HG02610 (cell line): ENCODE data around the gene TUSC2.
A peak's percentile ranks its signal among the peaks of the same experiment; 100 is the strongest.

Source experiments
- ATAC-seq: cut with Tn5 transposase; IDR thresholded peaks from one replicate; pipeline ENCODE4 v1.9.1; 2021; ENCODE audit warnings: mild to moderate bottlenecking, moderate library complexity; ENCODE audit not compliant: unreplicated experiment

TUSC2 gene, protein sequence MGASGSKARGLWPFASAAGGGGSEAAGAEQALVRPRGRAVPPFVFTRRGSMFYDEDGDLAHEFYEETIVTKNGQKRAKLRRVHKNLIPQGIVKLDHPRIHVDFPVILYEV

DNA sequence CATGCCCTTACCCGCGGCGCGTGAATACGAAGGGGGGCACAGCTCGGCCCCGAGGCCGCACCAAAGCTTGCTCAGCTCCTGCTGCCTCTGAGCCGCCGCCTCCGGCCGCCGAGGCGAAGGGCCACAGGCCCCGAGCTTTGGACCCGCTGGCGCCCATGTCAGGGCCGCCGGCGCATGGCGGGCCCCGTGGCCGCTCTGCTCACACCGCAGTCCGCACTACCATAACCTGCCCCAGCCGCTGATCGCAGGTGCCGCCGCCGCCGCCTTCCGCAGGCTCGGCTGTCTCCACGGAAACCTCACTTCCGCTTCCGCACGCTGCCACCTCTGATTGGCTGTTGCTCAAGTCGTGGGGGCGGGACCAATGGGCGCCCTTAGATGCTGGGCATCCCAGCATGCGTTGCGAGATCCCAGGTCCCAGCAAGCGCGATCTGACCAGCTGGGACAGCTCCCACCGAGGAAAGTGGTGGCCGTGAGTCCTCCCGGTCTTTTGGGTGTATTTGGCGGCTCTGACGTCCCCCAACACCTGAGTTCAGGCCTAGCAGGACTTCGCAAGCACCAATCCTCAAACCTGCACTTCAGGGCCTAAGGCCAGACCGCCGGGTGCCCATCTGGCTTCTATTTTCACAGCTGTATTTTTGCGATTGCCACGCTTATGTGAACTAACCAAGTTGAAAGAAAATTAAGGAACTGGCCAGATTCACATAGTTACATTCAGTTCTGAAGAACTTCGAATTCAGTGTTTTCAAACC is at the start of gene TUSC2:
Gene TUSC2 (minus strand): TSS at position 281 of the 749 bp plus-strand sequence. CDS start 124 bp downstream, at position 157.
- ATAC-seq: peak; percentile 83

DNA sequence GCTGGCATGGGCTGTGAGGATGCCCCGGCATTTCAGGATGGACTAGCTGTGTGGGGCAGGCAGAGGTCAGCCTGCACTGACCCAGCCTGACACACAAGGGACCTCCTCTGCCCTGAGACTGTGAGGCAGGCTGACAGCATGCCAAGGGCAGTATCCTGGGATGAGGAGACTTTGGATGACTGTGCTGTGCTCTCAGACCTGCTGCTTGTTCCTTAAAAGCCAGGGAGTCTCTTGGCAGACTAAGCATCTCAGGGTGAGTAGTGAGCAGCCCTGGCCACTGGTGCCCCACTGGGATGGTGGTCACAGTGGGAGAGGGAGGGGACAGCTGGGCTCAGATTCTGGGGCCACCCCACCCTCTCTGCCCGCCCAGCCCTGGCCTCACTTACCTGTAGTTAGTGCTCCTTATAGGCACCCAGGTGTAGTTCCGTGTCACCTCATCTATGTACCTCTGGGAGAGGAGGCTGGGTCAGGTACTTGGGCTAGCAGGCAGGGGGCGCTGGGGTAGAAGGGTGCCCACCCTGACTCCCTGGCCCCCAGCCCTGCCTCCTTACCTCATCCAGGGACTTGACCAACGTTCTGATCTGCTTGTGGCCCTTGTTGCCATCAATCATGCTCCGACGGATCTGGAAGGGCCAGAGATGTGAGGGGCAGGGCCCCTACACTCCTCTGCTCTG is 47.4 kb upstream of the TUSC2 start:
- ATAC-seq: no peak

DNA sequence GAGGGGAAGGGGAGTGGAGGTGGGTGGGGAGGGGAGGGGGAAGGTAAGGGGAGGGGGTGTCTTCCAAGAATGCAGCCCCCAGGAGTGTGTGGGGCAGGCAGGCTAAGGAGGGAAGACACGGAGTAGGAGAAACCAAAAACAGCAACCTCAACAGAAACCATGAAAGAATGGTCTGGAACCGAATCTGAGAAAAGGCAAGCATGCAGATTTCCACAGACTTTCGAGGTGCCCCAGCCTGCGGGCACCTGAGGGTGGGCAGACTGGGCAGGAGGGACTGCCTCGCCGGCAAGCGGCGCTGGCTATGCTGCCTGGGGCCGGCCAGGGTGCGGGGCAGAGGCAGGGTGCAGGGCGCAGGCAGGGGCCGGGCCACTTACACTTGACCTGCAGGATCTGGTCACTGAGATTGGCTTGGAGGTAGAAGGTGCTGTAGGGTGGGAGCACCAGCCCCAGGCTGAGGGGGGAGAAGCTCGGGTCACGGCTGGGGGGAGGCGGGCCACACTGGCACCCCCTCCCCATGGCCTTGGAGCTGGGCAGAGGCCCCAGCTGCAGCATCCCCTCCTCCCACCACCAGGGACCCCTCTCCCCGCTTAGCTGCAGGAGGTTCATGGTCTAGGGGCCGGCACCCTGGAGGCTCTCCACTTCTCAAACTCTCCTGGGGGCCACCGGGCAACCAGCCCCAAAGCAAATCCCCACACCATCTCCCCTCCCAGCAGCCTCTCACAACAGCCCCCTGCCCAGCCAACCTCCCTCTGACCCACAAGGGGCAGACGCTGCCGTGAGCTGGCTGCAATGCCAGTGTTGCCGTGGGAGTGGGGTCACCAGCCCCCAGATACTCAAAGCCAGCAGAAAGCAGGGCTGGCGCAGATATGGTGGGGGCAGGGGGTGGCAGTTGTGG is 46.6 kb upstream of the TUSC2 start:
- no peak for ATAC-seq

DNA sequence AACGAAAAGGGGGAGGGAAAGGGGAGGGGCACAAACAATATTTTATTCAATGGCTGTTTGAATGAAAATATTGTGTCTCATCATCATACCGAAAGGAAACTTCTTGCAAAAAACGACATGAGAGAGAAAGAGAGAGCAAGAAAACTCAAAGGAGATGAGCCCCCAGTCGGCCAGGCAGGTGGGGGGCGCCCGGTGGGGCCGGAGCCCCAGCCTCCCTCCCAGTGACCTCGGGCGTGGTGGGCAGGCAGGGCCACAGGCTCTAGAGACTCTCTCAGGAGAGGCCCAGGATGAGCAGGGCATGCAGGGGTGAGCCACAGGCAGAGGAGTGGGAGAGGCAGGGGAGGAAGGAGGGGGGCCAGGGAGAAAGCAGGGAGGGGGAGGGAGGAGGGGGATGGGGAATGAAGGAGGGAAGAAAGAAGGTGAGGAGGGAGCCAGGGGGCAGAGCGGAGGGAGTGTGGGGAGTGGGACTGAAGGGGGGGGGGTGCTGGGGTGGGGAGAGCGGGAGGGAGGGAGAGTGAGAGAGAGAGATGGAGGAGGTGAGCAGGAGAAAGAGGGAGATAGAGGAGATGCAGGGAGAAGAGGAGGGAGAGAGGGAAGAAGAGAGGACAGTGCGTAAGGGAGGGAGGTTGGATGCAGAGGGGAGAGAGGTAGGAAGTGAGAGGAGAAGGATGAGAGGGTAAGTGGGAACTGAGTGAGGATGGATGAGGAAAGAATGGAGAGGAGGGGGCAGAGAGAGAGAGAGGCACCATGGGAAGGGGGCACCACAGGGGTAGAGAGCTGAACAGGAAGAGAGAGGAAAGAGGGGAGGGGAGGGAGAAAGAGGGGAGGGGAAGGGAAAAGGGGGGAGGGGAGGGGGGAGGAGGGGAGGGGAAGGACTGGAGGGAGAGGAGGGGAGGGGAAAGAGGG is 45.4 kb upstream of the TUSC2 start:
- no peak for ATAC-seq

DNA sequence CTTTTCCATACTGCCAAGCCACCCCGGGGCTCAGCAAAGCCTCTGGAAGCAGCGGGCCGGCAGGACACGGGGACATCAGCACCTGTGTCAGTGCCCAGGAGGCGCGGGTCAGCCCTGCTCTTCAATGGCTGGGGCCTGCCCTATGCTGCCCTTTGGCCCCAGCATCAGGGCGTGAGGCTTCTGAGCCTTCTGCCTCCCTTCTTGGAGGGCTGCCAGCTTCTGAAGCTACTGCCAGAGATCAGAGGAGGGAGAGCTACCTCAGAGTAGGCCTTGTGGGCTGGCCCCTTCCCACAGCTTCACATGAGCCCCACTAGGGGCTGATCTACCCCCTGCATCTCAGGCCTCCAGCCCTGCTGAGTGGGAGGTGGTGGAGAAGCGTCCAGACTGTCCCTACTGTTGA is 44.3 kb upstream of the TUSC2 start:
- no peak for ATAC-seq

DNA sequence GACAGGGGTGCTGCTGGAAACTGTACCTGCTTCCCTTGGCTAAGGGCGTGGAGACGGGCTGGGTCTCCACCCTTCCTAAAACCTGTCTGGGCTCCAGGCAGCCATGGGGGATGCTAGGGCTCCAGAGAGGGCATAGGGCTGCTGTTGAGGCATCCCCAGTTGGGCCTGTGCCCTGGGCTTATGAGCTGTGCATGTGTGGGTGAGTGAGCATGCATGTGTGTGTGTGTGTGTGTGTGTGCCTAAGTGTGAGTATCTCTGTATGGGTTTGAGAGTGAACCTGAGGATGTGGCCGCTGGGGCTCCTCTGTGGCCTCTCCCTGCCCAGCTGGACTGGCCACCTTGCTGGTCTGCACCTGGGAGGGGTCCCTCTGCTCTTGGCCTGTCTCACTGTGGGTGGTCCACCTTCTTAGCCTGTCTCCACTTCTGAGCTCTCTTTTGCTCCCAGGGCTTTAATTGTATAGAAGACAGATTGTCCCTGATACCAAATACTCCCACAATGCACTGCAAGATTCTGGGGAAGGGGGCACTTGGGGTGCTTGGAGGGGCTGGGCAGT is 43.2 kb upstream of the TUSC2 start:
- no peak for ATAC-seq

DNA sequence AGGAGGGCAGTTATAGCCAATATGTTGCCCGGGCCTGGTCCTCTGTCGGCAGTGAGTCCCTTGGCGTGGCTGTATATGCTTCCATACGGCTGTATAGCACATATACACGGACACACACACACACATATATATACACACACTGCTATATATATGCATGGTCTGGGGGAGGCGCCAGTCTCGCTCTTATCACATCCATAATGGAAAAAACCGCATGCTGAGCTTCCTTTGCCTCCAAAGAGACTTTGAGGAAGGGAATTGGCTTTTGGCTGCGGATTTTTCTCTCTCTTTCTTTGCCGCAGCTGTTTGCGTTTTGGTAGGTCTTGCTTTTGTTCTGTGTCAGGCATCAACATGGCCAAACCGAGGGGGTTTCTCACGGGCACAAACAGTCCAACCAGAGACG is 42.6 kb upstream of the TUSC2 start:
- no peak for ATAC-seq

DNA sequence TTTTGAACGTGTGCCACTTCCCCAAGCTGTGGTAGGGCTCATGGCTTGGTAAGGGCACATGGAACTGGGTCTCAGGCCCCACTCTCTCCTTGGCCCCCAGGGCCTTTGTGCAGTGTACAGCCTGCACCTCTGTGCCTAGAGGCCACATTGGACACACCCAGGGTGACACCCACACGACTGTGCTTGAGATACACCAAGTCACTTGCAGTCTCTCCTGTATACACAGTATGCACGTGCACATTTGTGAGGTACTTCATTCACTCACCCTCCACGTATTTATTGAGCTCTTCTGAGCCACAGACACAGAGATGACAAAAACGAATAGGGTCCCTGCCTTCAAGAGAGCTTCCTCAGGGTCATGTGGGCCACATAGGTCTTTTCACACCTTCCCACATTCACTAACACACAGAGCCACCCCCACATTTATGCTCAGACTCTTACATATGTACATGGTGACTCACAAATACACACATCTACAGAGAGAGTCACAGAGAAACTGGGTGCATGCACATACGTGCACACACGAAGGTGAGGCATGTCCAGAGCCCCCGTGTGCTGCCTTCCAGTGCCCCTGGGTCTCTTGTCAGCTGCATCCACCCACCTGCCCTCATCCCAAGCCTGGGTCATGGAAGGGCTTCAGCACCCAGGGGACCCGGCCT is 41.1 kb upstream of the TUSC2 start:
- no peak for ATAC-seq

DNA sequence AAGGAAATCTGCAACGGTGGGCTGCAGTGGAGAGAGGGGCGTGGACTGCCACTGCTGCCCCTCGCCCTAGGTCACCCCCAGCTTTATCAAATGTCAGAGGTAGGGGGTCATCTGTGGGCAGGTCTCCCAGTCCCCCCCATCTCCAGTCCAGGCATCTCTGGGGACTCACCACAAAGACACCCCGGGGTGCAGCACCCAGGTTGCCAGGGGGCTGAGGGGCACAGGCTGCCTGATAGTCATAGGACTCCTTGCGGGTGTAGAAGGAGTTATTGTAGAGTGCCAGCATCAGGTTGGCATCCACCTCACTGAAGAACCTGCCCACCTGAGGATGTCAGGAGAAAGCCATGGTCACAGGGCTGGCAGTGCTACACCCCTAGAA is 37.8 kb upstream of the TUSC2 start:
- no peak for ATAC-seq

DNA sequence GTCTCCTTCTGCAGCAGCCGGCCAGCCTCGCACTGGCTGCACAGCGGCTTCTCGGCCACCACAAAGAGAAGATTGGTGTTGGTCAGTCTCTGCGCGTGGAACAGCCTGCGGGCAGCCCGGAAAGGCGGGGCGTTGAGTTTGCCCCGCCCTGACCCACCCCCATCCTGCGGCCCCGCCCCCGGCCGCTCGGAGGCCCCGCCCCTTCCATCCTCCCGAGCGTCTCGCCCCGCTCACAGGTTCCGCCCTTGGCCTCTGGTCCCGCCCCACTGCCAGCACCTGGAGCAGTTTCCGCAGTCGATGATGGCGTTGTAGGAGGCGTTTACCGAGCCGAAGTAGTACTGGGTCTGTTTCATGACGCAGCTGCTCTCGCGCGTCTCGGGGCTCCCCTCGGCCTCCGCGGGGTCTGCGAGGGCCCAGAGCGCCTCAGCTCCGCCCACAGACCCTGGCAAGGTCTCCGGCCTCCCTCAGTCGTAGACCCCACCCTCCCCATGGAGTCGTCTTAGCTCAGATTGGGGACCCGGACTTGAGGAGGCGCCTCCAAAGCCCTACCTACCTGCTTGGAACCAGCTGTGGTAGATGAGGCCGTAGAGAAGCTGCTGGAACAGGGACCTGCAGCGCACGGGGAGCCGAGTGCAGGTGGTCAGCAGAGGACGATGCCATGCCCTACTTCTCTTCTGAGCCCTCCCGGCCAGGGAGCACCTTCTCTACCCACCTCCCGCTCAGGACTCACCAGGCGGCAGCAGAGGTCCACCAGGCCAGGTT is 37.2 kb upstream of the TUSC2 start:
- peak; percentile 89 for ATAC-seq

DNA sequence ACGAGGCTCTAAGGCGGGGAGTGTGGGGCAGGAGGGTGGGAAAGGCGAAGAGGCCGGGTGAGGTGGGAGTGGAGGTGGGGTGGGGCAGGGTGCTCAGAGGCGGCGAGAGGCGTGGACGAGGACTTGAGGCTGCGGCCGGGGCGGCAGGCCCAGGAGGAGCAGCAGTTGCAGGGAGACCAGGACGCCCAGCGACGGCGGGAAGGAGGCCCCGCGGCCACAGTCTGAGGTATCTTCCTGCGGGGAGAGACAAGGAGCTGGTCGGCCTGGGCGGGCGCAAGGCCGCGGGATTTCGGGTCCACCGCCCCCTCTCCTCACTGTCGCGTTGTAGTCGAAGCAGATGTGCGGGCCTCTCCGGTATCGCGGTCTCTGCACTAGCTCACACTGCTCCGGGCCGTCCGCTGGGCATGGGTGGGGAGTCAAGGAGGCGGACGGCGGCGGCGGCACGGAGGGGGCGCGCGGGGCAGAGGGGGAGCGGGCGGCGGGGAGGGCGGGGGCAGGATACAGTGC is 36.6 kb upstream of the TUSC2 start:
- ATAC-seq: no peak

DNA sequence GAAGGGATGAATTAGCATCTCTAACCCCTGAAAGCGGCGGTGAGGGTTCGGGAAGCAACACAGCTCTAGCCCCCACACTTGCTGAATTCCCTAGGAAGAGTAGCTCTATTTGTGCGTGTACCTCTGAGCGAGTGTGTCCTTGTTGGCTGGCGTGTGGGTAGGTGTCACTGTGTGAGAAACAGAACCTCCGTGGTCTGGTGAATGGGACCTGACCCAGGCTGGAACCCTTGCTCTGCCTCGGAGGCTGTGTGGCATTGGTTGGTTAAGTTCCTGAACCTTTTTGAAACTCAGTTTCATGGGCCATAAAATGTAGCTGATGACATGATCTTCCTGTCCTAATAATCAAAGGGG is 31.7 kb upstream of the TUSC2 start:
- peak; percentile 5 for ATAC-seq

DNA sequence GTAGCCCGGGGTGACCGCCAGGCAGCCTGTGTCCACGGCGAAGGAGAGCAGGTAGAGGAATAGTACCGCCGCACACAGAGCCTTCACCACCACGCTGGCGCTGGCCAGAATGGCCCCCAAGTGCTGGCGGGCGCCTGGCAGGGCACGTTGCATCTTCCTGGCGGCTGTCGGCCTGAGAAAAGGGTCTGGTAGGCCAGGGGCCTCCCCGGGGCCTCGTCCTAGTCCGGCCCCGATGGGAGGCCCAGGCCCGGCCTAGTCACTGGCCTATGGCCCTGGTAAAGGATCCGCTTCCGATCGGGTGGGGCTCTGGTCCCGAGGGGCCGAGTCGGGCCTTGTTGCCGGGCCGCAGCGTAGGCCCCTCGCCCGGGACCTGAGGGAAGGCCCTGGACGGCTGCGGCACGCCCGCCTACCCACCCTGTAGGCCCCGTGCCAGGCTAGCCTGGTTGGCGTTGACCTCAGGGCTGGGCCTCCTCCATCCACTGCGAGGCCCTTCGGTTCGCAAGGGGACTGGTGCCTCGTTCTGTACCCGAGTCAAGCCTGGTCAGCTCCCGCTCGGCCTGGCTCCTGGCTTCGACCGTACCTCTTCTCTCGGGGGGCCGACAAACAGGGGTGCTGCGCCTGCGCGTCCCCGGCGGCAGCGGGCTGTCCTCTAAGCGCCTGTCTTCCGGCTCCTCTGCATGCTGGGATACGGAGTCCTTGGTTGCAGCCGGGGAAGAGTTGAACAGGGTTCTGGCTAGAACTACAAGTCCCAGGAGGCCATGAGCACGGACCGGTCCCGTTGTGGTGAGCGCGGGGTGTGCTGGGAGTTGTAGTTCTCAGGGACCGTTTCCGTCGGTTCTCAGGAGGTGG is 31.1 kb upstream of the TUSC2 start, which contains the start of gene TMEM115:
Gene TMEM115 (minus strand): TSS at position 611 of the 849 bp plus-strand sequence. CDS start 458 bp downstream, at position 153.
- peak; percentile 99 for ATAC-seq

DNA sequence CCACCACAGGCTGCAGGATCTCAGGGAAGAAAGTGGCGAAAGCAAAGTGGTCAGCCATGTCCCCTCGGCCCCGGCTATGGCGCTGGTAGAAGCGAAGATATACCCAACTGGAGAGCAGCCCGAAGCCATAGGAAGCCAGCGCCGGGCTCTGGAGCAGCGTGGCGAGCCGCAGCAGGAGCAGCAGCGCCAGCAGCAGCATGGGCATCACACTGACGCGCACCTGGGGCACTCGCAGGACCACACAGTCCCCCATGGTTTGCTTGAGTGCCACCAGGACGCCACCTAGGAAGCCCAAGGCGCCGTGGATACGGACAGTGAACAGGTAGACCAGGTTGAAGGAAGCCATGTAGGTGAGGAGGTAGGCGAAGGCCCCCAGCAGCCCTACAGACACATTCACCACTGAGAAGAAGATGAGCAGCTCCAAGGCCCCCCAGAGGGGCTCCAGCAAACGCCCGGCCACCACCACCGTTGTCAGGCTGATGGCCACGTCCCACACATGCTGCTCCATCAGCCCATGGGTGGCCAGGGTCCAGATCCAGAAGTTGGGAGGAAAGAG is 30.4 kb upstream of the TUSC2 start:
- no peak for ATAC-seq

DNA sequence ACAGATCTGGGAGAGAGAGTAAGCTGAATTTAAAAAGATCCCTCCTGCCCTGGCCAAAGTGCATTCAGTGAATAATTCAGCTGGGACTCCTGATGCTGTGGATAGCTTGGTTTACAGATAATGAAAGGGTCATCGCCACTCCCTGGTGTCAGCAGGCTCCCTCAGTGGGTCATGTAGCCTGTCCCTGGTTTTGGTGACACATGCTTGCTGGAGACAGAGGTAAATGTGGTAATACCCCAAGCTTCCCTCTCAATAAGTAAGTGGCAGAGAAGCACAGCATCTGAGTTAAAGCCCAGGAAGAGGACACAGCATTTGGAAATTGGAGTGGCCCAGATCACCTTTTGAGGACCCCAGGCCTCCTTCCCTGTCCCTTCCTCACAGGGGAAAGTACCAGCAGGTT is 29.5 kb upstream of the TUSC2 start:
- no peak for ATAC-seq

DNA sequence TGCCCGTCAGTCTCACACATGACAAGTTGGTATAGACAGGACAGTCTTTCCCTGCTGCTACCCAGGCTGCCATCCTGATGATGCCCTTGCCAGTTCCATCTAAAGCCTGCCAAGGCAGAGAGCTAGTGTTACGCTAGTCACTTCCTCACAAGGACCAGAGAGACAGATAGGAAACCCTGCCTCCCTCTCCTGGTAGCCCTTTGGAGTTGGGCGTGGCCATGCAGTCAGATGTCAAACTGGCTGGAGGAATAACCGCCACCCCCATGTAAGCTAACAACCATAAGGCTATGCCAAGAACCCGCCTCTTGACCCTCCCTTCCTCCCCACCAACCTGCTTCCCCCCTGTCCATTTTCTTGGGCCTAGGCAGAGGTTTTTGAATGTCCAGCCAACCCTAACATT is 28.5 kb upstream of the TUSC2 start:
- ATAC-seq: no peak

DNA sequence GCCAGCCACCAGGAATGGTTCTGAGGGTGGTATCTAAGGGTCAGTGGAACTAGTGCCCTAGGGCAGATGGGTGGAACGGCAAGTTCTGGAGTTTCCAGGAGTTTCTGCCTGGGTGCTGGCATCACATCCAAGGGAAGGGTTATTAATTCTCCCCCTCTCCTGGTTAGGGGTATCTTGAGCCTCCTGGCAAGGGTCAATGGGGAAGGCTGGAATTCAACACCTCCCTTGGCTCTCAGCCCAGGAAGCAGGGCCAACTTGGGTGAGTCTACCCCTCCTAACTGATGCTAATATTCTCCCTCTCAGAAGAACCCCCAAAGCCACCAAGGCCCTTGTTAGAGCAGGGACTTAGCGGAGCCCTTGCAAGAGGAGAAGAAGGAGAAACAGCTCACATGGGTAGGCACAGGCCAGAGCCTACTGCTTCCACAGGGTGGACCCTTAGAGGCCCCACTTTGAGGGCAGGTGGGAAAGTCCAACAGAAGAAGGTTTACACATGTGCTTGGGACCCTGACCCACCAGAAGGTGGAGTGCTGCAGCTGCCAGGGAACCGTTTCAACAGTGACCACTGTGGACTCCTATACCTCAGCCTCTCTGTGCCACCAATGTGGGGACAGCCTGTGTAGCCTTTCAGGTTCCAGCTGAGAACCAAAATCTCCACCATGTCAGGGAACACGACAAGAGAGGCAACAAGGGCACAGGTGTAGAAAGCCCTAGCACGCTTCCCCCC is 28.0 kb upstream of the TUSC2 start:
- no peak for ATAC-seq
